CD4-positive, alpha-beta T cell treated with Interleukin-21 for 1 hour (primary cell): Measurements from ENCODE around the gene ACAP1.

ENCODE experiments used
- DNase-seq: peaks from one replicate; pipeline ENCODE4 v3.0.0-alpha.2; 2020

The ACAP1 gene

GRCh38 chr17:7311110-7311705 lies 25.1 kb upstream of the ACAP1 start:
- no peak for DNase-seq

DNA sequence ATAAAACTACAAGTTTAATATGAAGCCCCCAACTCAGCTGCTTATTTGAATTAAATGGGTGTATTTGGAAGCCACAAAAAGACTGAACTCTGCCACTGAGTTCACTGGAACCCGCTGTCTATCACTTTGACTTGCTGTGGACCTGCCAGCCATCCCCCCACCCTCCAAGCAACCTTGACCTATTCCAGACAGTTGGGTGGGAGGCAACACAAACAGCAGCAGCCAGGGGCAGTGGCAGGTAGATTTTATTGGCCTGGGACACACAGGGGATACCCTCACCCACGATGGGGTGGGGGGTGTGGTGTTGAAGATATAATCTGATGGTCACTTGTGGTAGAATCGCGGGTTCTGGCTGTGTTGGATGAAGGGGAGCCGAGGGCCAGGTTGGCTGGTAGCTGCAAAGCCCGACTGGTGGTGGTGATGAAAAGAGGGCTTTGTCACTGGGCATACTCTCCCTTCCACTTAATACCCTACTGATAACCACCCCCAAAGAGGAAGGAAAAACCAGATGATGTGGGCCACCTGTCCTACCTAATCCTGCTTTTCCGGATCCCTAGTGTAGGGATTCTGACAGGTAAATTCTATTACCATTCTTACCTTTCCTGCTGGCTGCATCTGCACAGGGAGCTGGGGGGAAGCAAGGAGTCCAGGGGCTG lies 23.8 kb upstream of the ACAP1 start:
- no peak for DNase-seq

DNA sequence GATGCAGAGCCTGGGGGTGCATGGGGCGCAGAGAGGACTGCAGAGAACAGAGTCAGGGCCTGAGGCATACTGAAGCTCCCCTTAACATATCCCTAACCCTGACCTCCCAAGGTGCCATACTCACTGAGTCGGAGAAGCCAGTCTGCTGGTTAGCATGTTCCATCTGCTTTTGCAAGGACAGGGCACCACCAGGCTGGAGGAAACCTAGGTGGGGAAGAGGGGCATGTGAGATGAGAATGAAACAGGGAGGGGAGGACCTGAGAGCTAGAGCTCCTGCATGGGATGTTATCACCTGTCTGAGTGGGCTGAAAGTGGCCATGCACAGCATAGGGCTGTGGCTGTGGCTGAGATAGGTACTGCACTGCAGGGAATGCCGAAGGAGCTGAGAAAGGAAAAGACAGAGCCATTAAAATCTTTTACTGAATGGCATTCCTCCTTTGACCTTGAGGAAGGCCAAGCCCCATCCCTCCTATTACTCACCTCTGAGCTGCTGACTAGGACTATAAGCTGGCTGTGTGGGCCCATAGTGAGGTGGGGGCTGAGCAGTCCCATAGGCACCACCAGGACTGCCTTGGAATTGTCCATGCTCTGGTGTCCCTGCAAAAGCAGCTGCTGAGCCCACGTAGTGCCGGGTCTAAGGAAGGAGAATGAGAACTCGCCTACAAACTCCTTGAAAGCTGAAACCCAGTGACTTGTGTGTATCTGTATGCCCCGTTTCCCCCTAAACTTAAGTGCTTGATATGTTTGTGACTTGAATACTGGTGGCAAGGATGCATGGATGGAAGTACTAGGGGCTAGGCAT lies 23.0 kb upstream of the ACAP1 start:
- DNase-seq = no peak

DNA sequence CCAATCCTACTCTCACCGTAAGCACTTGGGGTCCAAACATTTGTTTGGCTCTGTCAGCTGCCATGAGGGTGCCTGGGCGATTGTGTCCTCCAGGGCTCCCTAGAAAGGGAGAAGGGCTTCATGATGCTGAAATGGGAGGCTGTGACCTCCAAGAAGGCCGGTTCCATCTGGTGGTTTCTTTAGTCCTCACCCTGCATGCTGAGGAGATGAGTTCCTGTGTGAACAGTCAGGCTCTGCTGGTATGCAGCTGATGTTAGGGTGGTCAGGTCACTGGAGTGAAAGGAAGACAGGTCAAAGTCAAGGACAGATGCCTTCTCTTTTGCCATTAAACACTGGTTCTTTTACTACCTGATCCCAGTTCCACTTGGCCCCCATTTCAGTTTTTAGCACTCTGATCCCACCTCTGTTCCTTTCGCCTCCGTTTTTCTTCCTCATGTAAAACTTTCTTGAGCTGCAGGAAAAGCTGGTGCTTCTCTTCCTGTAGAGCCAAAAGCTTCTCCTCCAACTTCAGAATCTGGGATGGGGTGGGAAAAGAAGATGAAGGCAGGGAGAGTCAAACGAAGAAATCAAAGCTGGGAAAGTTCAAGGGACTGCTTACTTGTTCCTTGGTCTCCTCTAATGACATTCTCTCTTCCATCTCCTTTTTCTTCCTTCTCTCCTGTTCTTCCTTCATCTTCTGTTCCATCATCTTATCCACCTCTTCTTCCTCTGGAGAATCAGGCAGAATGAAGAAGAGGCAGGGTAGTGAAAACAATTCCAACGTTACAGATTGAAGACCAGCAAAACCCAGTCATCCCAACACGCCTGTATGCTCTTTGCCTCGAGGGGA lies 22.2 kb upstream of the ACAP1 start:
- DNase-seq = no peak

DNA sequence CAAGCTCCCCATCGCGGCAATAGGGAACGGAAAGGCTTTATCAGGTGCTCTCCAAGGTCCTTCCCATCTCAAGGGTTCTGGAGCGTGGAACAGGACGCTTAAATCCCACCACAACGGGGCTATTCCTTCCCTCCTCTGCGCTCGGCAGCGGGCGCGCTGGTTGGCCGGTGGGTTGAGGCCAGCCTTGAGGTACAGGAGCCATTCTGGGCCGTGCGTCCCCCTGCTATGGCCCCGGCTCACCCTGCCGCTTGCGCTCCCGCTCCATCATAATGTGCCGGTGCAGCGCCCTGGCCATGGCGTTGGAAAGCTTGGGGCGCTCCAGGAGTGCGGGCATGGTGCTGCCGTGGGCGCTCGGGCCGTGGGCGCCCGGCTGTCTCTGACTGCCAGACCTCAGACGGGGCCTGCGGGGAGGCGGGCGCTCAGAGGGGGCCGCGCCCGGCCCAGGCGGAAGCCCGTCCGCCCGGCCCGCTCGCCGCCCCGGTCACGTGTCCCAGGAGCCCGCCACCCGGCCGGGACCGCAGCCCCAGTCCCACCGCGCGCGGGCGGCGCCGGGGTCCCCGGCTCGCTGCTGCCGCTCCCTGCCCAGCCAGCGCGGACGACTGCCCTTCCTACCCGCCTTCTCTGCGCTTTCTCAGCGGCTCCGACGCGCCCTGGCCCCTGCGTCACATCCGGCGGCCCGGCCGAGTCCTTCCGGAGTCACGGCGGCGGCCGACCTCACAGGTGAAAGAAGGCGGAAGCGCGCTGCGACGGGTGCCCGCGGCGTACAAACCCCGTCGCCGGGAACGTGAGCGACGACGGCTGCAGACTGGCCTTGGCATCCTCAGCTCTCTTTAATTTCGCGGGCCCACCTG lies 21.4 kb upstream of the ACAP1 start, which contains the start of gene GPS2:
Gene GPS2, minus strand, starts transcription at position 642 of the 851 bp plus-strand sequence. Its CDS starts 308 bp downstream, at position 334.
- DNase-seq = peak; percentile 94

DNA sequence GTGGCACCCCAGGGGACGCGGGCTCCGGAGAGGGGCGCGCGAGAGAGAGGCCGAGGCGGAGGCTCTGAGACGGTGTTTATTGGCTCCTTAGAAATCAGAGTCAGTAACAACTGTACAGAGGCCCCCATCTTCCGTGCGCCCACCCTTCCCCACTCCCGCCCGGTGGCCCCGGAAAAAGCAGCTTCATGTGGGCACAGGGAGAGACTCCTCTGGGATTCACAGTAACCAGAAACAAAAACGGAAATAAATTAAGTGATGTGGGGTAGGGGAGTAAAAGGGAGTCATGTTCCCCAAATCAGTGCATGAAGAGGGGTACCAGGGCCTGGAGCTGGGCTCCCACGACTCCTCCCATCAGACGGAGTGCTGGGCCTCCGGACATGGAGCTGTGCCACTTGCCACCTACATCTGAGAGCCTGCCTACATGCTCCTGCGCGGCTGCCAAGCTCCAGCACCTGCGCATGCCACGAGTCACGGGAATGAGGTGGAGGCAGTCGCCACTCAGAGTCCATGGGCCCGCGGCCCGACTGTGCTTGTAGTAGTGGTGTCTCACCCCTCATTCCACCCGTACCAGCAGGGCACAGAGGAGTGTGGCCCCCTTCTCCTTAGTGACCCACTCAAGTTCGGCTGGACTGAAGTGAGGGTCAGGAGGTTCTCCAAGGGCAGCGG lies 20.6 kb upstream of the ACAP1 start:
- DNase-seq = no peak

DNA sequence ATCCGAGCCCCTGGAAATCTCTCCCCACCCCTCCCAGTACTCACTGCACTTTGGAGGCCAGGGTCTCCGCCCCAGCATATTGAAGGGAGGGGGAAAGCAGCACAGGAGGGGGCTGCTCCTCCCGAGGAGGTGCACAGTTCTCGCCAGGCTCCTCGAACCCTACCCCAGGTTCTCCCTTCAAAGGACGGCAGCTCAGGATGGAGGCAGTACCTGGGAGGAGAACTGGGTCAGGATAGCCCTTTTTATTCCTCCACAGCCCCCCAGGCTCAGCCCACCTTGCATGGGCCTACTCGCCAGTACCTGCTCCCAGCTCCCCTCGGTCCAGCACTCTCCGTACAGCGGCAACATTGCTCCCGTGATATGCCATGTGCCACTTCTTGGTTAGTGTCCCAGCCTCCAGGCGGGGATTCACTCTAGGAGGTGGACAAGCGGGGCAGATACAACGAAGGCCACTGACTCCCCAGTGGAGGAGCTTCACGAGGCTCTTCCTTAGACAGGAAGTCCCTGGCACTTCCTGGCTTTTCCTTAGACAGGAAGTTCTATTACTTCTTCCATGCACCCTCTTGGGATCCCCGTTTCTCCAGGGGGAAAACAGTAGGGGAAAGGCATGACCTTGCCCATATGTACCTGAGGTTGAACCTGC lies 19.0 kb upstream of the ACAP1 start:
- DNase-seq = no peak

DNA sequence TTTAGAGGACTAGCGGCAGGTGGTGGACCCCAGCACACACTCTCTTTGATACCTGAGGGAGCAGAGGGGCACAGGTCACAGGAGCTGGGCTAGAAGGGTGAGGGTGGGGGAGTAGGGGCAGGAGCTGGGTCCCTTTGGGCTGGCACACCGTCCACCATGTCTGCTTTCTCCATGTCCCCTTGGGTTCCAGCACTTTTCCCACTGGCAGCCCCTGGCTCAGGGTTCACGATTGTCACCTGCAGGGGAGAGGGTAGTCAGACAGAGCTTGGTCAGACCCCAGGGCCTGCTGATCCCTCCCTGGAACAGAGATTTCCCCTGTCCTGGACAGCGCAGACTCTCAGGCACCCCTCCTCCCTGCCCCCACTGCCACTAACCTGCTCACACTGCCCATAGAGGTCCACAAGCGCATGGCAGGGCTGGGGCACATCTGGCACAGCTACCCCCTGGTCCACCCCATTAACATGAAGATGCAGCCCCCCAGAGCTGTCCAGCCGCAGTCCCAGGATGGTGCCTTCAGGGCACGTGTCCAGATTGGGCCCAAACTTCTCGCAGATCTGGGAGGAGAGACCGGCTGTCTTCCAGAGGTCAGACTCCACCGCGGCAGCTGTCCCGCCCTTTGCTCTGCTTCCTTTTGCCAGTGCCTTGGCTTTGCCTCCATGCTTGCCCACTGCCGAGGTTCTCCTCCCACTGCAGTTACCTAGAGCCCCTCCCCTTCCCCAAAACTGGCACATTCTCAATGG lies 18.0 kb upstream of the ACAP1 start:
- no peak for DNase-seq

DNA sequence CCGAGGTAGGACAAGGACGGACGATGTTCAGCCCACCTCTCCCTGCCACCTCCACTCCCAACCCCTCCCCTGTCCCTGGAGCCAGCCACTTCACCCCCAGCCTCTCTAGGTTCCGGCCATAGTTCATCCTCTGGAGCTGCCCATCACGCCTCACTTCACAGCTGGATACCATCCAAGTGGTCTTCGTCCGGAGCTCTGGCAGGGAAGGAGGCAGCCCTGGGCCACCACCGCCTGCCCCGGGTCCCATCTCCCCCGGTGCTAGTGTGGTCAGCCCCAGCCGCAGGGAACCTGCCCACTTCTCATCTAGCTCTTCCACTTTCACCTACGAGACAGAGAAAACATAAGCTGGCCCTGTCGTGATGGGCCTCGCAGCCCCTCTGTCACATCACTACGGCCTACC lies 14.9 kb upstream of the ACAP1 start:
- DNase-seq = no peak

DNA sequence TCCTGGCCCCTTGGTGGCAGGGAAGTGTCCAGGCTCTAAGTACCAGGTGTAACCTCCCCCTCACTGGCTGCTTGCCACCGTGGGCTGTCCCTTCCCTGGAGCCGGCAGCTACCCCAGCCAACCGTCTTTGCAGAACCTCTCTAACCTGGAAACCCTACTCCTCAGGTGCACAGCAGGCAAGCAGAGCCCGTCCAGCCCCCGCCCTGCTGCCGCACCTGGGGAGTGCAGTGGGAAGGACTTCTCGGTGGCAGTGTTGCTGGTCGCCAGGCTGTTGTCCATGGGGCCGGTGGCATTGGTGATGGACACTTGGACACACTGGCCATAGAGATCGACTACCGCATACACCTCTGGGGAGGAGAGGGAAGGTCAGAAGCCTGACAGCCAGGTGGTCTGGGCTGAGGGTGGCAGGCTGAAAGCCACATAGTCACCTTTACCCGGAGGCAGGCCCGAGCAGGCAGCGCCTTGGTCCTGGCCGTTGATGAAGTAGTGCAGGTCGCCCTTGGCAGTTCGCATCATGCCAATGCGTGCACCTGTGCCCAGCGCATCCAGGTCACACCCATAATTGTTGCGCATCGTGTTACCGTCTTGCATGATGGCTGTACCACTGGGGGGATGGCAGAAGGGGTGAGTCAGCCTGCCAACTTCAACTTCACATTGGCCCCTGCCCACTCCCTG lies 13.7 kb upstream of the ACAP1 start:
- no peak for DNase-seq

DNA sequence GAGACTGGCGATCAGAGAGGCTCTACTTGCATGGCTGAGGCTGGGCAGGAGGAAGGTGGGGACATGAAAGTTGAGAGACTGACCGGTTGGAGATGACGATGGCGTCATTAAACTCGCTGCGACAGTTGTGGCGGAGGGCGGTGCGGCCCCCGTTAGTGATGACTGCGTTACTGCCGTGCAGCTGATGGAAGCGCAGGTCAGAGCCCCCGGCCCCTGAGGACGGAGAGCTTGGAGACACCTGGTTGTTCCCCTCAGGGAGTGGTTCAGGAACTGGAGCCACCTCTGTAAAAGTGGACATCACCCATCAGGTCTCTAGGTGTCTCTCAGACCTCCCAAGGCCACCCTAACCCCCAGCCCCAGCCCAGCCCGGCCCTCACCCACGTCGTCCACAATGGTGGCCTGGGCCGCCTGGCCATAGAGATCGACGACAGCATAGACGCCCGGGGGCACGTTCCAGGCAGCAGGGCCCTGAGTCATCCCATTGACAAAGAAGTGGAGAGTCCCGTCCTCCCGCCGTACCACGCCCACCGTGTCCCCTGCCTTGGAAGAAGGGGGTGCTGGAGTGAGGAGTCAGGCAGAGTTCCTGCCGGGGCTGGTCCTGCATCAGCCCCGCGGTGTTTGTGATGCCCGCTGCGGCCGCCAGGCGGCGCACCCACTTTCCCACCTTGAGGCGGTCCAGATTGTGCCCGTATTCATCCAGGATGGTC lies 12.4 kb upstream of the ACAP1 start:
- peak; percentile 67 for DNase-seq

GRCh38 chr17:7324438-7324779 lies 11.9 kb upstream of the ACAP1 start:
- no peak for DNase-seq

GRCh38 chr17:7325031-7325528 lies 11.2 kb upstream of the ACAP1 start:
- DNase-seq = no peak

GRCh38 chr17:7326186-7326585 lies 10.1 kb upstream of the ACAP1 start:
- no peak for DNase-seq

DNA sequence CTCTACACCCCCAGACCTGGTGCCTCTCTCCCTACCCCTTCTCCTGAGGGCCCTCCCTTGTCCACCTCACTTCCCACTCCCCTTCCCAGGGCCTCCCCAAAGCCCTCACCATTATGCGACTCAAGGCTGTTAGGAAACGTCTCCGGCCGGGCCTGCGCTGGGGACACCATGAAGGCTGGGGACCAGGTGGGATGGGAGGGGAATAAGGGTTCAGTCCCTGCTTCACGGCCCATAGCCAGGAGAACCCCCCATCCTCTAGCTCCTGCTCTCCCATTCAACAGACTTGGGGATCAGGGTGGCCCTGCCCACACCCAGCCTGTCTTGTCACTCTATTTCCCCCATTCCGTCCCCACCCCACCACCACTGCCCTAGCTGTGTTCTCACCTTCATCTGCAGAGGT lies 9.3 kb upstream of the ACAP1 start:
- no peak for DNase-seq

GRCh38 chr17:7327501-7327900 lies 8.8 kb upstream of the ACAP1 start:
- no peak for DNase-seq

GRCh38 chr17:7328009-7328408 lies 8.3 kb upstream of the ACAP1 start:
- DNase-seq = no peak

- DNase-seq = peak; percentile 47
Observed at GRCh38 chr17:7328840-7329373, 7.4 kb upstream of the ACAP1 start, which contains the start of gene NEURL4. TSS of gene NEURL4 (minus strand) at chr17:7329335. CDS start at chr17:7329312, 23 bp downstream.
